ENCODE results near the gene TMPRSS11E. TPM values are rescaled to one million over a fixed set of nuclear protein-coding genes. Genes with fewer than 3 reads are reported as not detected.
"Not testable (repeated sequence)": the region's sequence is repeated elsewhere in the genome, so short reads cannot be mapped to it uniquely, and the experiment has no call there.

The TMPRSS11E gene
- total RNA-seq, 1 donor from 2014 or later: 2.0 TPM

GRCh38 chr4:68407868-68408190 is 39.4 kb upstream of the TMPRSS11E start:
- Mint-ChIP-seq H3K4me3 (no peak overlapping the region), H3K27me3 (peaks cover 10% of the 10 kb centered on the region), H3K27ac (no peak overlapping the region), H3K4me1 (ENCODE audit: unreplicated experiment) (no peaks in the 10 kb centered on the region), H3K36me3 (no peaks in the 10 kb centered on the region), H3K9me3 (no peaks in the 10 kb centered on the region)
- TF ChIP-seq CTCF (conservative IDR thresholded peaks at IDR 0.05): no peak
- DNase-seq (ENCODE audit: extremely low spot score, unreplicated experiment): no peak

GRCh38 chr4:68410149-68410548 is 37.1 kb upstream of the TMPRSS11E start:
- no peaks in the 10 kb centered on the region for H3K36me3 Mint-ChIP-seq
- no peak for TF ChIP-seq CTCF (conservative IDR thresholded peaks at IDR 0.05)
- no peak overlapping the region for H3K4me3 Mint-ChIP-seq
- no peaks in the 10 kb centered on the region for H3K9me3 Mint-ChIP-seq
- H3K27me3 Mint-ChIP-seq: peaks cover 10% of the 10 kb centered on the region
- H3K4me1 Mint-ChIP-seq (ENCODE audit: unreplicated experiment): no peaks in the 10 kb centered on the region
- no peak for DNase-seq (ENCODE audit: extremely low spot score, unreplicated experiment)
- no peak overlapping the region for H3K27ac Mint-ChIP-seq

- DNase-seq (ENCODE audit: extremely low spot score, unreplicated experiment): no peak
- H3K4me1 Mint-ChIP-seq (ENCODE audit: unreplicated experiment): no peaks in the 10 kb centered on the region
- no peak overlapping the region for H3K4me3 Mint-ChIP-seq
- no peak for TF ChIP-seq CTCF (conservative IDR thresholded peaks at IDR 0.05)
- no peak overlapping the region for H3K27ac Mint-ChIP-seq
- H3K36me3 Mint-ChIP-seq: no peaks in the 10 kb centered on the region
- peaks cover 10% of the 10 kb centered on the region for H3K27me3 Mint-ChIP-seq
- H3K9me3 Mint-ChIP-seq: no peaks in the 10 kb centered on the region
These were observed 36.6 kb upstream of the TMPRSS11E start for GRCh38 chr4:68410643-68411042.

GRCh38 chr4:68412031-68412430 is 35.2 kb upstream of the TMPRSS11E start:
- H3K9me3 Mint-ChIP-seq; H3K4me3 Mint-ChIP-seq; H3K4me1 Mint-ChIP-seq (ENCODE audit: unreplicated experiment); H3K27ac Mint-ChIP-seq; H3K27me3 Mint-ChIP-seq; DNase-seq (ENCODE audit: extremely low spot score, unreplicated experiment); H3K36me3 Mint-ChIP-seq: not testable (repeated sequence)

- no peaks in the 10 kb centered on the region for H3K9me3 Mint-ChIP-seq
- TF ChIP-seq CTCF (conservative IDR thresholded peaks at IDR 0.05): no peak
- H3K4me3 Mint-ChIP-seq: no peak overlapping the region
- H3K4me1 Mint-ChIP-seq (ENCODE audit: unreplicated experiment): no peaks in the 10 kb centered on the region
- H3K36me3 Mint-ChIP-seq: no peaks in the 10 kb centered on the region
- DNase-seq (ENCODE audit: extremely low spot score, unreplicated experiment): no peak
- no peak overlapping the region for H3K27ac Mint-ChIP-seq
- H3K27me3 Mint-ChIP-seq: no peaks in the 10 kb centered on the region
These were observed 30.7 kb upstream of the TMPRSS11E start for GRCh38 chr4:68416591-68416990.

- H3K9me3 Mint-ChIP-seq: peaks cover 5% of the 10 kb centered on the region
- no peaks in the 10 kb centered on the region for H3K4me1 Mint-ChIP-seq (ENCODE audit: unreplicated experiment)
- H3K27ac Mint-ChIP-seq: no peak overlapping the region
- H3K27me3 Mint-ChIP-seq: peaks cover 3% of the 10 kb centered on the region
- no peak overlapping the region for H3K4me3 Mint-ChIP-seq
- H3K36me3 Mint-ChIP-seq: no peaks in the 10 kb centered on the region
- DNase-seq (ENCODE audit: extremely low spot score, unreplicated experiment): no peak
- no peak for TF ChIP-seq CTCF (conservative IDR thresholded peaks at IDR 0.05)
These were observed 20.7 kb upstream of the TMPRSS11E start for GRCh38 chr4:68426516-68426915.
